ENCODE results near the gene SPTLC3.

DNA sequence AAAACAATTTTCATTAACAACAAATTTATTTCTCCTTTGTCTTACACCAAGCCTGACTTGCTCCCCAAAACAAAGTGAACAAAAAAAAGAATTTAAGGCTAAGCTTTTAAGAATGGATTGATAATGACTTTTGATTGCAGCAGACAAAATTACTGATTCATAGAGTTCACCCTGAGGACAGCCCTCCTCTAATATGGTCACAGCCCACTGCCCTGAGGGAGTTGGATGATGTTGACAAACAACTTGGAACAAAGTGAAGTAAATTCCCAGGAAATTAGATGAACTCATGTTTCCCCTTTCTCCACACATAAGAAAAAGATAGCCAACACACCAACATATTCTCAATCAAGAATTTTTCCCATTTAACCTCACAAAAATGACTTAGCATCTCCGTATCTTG lies 204.6 kb downstream of the SPTLC3 start:
- no peak for TF ChIP-seq RFX5 (IDR thresholded peaks at IDR 0.05; ENCODE audit: low read length)
- no peak for TF ChIP-seq RAD21 (IDR thresholded peaks at IDR 0.05; ENCODE audit: low read length)
- TF ChIP-seq, protein P1, sequence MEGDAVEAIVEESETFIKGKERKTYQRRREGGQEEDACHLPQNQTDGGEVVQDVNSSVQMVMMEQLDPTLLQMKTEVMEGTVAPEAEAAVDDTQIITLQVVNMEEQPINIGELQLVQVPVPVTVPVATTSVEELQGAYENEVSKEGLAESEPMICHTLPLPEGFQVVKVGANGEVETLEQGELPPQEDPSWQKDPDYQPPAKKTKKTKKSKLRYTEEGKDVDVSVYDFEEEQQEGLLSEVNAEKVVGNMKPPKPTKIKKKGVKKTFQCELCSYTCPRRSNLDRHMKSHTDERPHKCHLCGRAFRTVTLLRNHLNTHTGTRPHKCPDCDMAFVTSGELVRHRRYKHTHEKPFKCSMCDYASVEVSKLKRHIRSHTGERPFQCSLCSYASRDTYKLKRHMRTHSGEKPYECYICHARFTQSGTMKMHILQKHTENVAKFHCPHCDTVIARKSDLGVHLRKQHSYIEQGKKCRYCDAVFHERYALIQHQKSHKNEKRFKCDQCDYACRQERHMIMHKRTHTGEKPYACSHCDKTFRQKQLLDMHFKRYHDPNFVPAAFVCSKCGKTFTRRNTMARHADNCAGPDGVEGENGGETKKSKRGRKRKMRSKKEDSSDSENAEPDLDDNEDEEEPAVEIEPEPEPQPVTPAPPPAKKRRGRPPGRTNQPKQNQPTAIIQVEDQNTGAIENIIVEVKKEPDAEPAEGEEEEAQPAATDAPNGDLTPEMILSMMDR (IDR thresholded peaks at IDR 0.05), result no peak
- TF ChIP-seq TAF1 (IDR thresholded peaks at IDR 0.05; ENCODE audit: borderline replicate concordance, low read depth, low read length), result no peak
- TF ChIP-seq EP300 (IDR thresholded peaks at IDR 0.05; ENCODE audit: borderline replicate concordance in 1 of 2, low read depth in 1 of 2, low read length in 1 of 2), result no peak
- TF ChIP-seq FOXJ3 (CRISPR knock-in tag; IDR thresholded peaks at IDR 0.05), result no peak
- TF ChIP-seq, protein P2, sequence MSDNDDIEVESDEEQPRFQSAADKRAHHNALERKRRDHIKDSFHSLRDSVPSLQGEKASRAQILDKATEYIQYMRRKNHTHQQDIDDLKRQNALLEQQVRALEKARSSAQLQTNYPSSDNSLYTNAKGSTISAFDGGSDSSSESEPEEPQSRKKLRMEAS (IDR thresholded peaks at IDR 0.05; ENCODE audit: low read depth), result no peak
- TF ChIP-seq, protein P3, sequence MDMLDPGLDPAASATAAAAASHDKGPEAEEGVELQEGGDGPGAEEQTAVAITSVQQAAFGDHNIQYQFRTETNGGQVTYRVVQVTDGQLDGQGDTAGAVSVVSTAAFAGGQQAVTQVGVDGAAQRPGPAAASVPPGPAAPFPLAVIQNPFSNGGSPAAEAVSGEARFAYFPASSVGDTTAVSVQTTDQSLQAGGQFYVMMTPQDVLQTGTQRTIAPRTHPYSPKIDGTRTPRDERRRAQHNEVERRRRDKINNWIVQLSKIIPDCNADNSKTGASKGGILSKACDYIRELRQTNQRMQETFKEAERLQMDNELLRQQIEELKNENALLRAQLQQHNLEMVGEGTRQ (IDR thresholded peaks at IDR 0.05; ENCODE audit: borderline replicate concordance, low read depth, low read length), result no peak
- TF ChIP-seq POLR2AphosphoS5 (IDR thresholded peaks at IDR 0.05; ENCODE audit: low read depth, low read length), result no peak
- TF ChIP-seq SIN3A (IDR thresholded peaks at IDR 0.05; ENCODE audit: borderline replicate concordance, low read depth, low read length), result no peak
- TF ChIP-seq CHD2 (IDR thresholded peaks at IDR 0.05; ENCODE audit: low read length, partially characterized antibody), result no peak
- TF ChIP-seq JUND (IDR thresholded peaks at IDR 0.05), result no peak
- TF ChIP-seq YY1 (IDR thresholded peaks at IDR 0.05; ENCODE audit: low read depth), result no peak
- no peak for TF ChIP-seq MXI1 (IDR thresholded peaks at IDR 0.05; ENCODE audit: low read depth, low read length)

Data from SK-N-SH (cell line).